ENCODE measurements around the gene MAGEA6.

MAGEA6 gene

DNA sequence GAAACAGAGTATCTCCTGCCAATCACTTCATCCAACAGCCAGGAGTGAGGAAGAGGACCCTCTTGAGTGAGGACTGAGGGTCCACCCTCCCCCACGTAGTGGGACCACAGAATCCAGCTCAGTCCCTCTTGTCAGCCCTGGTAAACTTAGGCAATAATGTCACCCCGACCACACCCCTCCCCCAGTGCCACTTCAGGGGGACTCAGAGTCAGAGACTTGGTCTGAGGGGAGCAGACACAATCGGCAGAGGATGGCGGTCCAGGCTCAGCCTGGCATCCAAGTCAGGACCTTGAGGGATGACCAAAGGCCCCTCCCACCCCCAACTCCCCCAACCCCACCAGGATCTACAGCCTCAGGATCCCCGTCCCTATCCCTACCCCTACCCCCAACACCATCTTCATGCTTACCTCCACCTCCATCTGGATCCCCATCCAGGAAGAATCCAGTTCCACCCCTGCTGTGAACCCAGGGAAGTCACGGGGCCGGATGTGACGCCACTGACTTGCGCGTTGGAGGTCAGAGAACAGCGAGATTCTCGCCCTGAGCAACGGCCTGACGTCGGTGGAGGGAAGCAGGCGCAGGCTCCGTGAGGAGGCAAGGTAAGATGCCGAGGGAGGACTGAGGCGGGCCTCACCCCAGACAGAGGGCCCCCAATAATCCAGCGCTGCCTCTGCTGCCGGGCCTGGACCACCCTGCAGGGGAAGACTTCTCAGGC lies 36.1 kb downstream of the MAGEA6 start, which contains the start of the genes CSAG1 and MAGEA12:
TSS of gene CSAG1 (minus strand) at position 461 of the 715 bp plus-strand sequence. CDS start 1,261 bp downstream, outside the sequence.
TSS of gene MAGEA12 (plus strand) at position 497 of the 715 bp plus-strand sequence. CDS start 2,405 bp downstream, outside the sequence.
- no peak for DNase-seq

GRCh38 chrX:152725409-152725808 lies 44.1 kb downstream of the MAGEA6 start:
- DNase-seq: no peak

Measured in KG1 (cell line).